Measurements from ENCODE around the gene ZHX3.

Gene ZHX3

DNA sequence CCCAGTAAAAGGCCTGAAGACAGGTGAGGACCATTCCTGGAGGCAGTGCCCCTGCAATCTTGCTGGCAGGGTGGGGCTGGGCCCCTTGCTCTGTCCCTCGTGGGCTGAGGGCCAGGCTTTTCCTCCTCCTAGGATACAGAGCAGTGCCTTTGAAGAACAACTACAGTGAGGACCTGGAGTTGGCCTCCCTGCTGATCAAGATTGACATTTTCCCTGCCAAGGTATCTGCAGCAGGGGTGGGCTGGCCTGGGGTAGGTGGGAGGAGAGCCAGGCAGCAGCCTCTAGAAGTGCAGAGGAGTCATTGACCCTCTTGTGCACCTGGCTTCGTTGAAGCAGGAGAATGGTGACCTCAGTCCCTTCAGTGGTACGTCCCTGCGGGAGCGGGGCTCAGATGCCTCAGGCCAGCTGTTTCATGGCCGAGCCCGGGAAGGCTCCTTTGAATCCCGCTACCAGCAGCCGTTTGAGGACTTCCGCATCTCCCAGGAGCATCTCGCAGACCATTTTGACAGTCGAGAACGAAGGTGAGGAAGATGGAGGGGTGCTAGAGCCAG, 143.7 kb downstream of the ZHX3 start:
- no peak for TF ChIP-seq CTCF (IDR thresholded peaks at IDR 0.05)
- no peaks in the 10 kb centered on the region for H3K9me3 ChIP-seq
- H3K27me3 ChIP-seq = peaks cover 12% of the 10 kb centered on the region
- no peak overlapping the region for H3K4me3 ChIP-seq (ENCODE audit: low read depth in 1 of 2, low read length in 1 of 2)
- H3K4me1 ChIP-seq (ENCODE audit: control insufficient read depth in 1 of 2, insufficient read depth in 1 of 2, low read depth in 1 of 2, low read length in 1 of 2) = no peaks in the 10 kb centered on the region
- no peak overlapping the region for H3K27ac ChIP-seq
- no peaks in the 10 kb centered on the region for H3K36me3 ChIP-seq

- Histone ChIP-seq H3K4me1 (ENCODE audit: control insufficient read depth in 1 of 2, insufficient read depth in 1 of 2, low read depth in 1 of 2, low read length in 1 of 2) (no peaks in the 10 kb centered on the region), H3K36me3 (no peaks in the 10 kb centered on the region), H3K27ac (no peak overlapping the region), H3K9me3 (no peaks in the 10 kb centered on the region), H3K27me3 (peaks cover 18% of the 10 kb centered on the region), H3K4me3 (ENCODE audit: low read depth in 1 of 2, low read length in 1 of 2) (no peak overlapping the region)
- TF ChIP-seq CTCF (IDR thresholded peaks at IDR 0.05) = peak; percentile 38
Measured at GRCh38 chr20:41173161-41173721, 144.3 kb downstream of the ZHX3 start.

DNA sequence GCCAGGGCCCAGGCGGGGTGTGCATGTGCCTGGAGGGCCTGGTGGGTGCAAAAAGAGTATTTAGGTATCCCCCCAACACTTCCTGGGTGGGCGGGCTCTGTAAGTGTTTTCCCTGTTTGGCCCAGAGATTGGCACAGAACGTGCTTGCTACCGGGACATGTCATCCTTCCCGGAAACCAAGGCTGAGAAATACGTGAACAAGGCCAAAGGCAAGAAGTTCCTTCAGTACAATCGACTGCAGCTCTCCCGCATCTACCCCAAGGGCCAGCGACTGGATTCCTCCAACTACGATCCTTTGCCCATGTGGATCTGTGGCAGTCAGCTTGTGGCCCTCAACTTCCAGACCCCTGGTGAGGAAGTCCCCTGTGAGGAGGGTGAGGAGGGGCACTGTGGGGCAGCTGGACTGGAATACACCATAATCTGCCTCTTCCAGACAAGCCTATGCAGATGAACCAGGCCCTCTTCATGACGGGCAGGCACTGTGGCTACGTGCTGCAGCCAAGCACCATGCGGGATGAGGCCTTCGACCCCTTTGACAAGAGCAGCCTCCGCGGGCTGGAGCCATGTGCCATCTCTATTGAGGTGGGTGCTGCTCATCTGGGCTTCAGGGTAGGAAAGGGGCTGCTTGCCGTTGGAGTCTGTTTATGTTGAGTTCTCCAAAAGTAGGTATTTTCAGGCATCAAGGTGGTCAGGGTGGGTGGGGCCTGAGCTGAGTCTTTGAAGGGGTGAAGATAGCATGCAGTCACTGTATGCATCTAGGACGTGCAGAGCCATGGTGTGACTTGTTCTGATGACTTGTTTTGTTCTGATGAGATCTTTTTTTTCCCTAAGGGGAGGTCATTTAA, 145.0 kb downstream of the ZHX3 start:
- no peak overlapping the region for H3K27ac ChIP-seq
- no peaks in the 10 kb centered on the region for H3K36me3 ChIP-seq
- TF ChIP-seq CTCF (IDR thresholded peaks at IDR 0.05) = no peak
- H3K4me3 ChIP-seq (ENCODE audit: low read depth in 1 of 2, low read length in 1 of 2) = no peak overlapping the region
- no peaks in the 10 kb centered on the region for H3K9me3 ChIP-seq
- peaks cover 25% of the 10 kb centered on the region for H3K27me3 ChIP-seq
- H3K4me1 ChIP-seq (ENCODE audit: control insufficient read depth in 1 of 2, insufficient read depth in 1 of 2, low read depth in 1 of 2, low read length in 1 of 2) = no peaks in the 10 kb centered on the region

- Histone ChIP-seq H3K9me3 (no peaks in the 10 kb centered on the region), H3K27me3 (peaks cover 32% of the 10 kb centered on the region), H3K36me3 (no peaks in the 10 kb centered on the region), H3K27ac (no peak overlapping the region), H3K4me3 (ENCODE audit: low read depth in 1 of 2, low read length in 1 of 2) (no peak overlapping the region), H3K4me1 (ENCODE audit: control insufficient read depth in 1 of 2, insufficient read depth in 1 of 2, low read depth in 1 of 2, low read length in 1 of 2) (no peaks in the 10 kb centered on the region)
- TF ChIP-seq CTCF (IDR thresholded peaks at IDR 0.05) = no peak
Measured at GRCh38 chr20:41171736-41172295, 145.7 kb downstream of the ZHX3 start.

GRCh38 chr20:41170386-41171105, 147.0 kb downstream of the ZHX3 start:
- no peak for TF ChIP-seq CTCF (IDR thresholded peaks at IDR 0.05)
- Histone ChIP-seq H3K9me3 (no peaks in the 10 kb centered on the region), H3K27me3 (peaks cover 40% of the 10 kb centered on the region), H3K4me3 (ENCODE audit: low read depth in 1 of 2, low read length in 1 of 2) (no peak overlapping the region), H3K27ac (no peak overlapping the region), H3K36me3 (no peaks in the 10 kb centered on the region), H3K4me1 (ENCODE audit: control insufficient read depth in 1 of 2, insufficient read depth in 1 of 2, low read depth in 1 of 2, low read length in 1 of 2) (no peaks in the 10 kb centered on the region)

All from neutrophil (primary cell).